Measurements from ENCODE around the gene CCL13.

CCL13 gene

DNA sequence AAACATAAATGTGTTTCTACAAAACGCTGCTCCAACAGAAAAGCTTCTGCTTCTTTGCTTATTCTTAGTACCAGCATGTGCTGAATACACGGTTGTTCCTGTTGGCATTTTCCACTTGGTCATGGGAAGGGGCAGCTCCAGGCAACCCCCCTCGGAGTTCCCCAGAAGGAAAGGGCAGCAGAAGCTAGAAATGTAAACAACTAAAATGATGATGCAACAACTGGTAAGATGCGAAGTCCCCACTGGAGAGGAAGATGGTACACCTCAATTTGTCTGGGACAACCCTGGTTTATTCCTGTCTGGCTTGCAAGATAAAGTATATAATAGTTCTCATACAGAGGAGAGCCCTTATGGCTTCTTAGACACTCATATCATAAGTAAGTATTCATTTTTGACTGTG lies 9.2 kb upstream of the CCL13 start:
- no peak for TF ChIP-seq CTCF (conservative IDR thresholded peaks at IDR 0.05; ENCODE audit: low read depth, low read length)
- DNase-seq (ENCODE audit: low read depth) = no peak
- no peak overlapping the region for H3K4me3 ChIP-seq (ENCODE audit: low read length)

- no peak for DNase-seq (ENCODE audit: low read depth)
- no peak for TF ChIP-seq CTCF (conservative IDR thresholded peaks at IDR 0.05; ENCODE audit: low read depth, low read length)
- no peak overlapping the region for H3K4me3 ChIP-seq (ENCODE audit: low read length)
These were observed 6.5 kb upstream of the CCL13 start for GRCh38 chr17:34349751-34350150.

DNA sequence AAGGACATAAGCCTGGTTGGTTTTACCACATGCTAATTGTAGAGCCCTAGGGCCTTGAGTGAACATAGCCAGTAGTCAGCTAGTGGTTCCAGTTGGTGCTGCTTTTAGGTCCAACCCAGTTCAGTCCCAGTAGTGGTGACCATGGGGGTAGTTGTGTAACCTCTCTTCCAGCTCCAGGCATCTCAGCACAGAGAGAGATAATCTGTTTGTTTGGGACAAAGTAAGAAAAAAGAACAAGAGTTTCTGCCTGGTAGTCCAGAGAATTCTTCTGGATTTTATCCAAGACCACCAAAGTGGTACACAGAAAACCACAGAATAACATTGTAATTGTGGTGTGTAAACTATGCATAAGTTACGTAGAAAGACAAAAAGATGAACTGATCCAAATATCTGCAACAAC lies 5.2 kb upstream of the CCL13 start:
- no peak for DNase-seq (ENCODE audit: low read depth)
- TF ChIP-seq CTCF (conservative IDR thresholded peaks at IDR 0.05; ENCODE audit: low read depth, low read length) = no peak
- no peak overlapping the region for H3K4me3 ChIP-seq (ENCODE audit: low read length)

- no peak for TF ChIP-seq CTCF (conservative IDR thresholded peaks at IDR 0.05; ENCODE audit: low read depth, low read length)
- DNase-seq (ENCODE audit: low read depth) = no peak
- no peak overlapping the region for H3K4me3 ChIP-seq (ENCODE audit: low read length)
These were observed 4.1 kb upstream of the CCL13 start for GRCh38 chr17:34352191-34352590.

GRCh38 chr17:34354637-34355036 lies 1.6 kb upstream of the CCL13 start:
- no peak overlapping the region for H3K4me3 ChIP-seq (ENCODE audit: low read length)
- TF ChIP-seq CTCF (conservative IDR thresholded peaks at IDR 0.05; ENCODE audit: low read depth, low read length) = no peak
- DNase-seq (ENCODE audit: low read depth) = no peak

GRCh38 chr17:34357398-34357797 lies 1.1 kb downstream of the CCL13 start:
- no peak overlapping the region for H3K4me3 ChIP-seq (ENCODE audit: low read length)
- DNase-seq (ENCODE audit: low read depth) = no peak
- no peak for TF ChIP-seq CTCF (conservative IDR thresholded peaks at IDR 0.05; ENCODE audit: low read depth, low read length)

GRCh38 chr17:34358631-34359030 lies 2.4 kb downstream of the CCL13 start:
- no peak for TF ChIP-seq CTCF (conservative IDR thresholded peaks at IDR 0.05; ENCODE audit: low read depth, low read length)
- DNase-seq (ENCODE audit: low read depth) = no peak
- H3K4me3 ChIP-seq (ENCODE audit: low read length) = no peak overlapping the region

All from retinal pigment epithelial cell (primary cell).